Right lobe of liver (tissue), 4 donors: ENCODE results near the gene PPP1R27.

Experiments used
- CTCF ChIP-seq, 4 donors: fragments of 200-600 bp in 3 of 4; fragments of 450-650 bp in 1 of 4; IDR thresholded peaks; one replicate each; pipeline versions ENCODE4 v1.5.1 to v1.8.0; 2016 to 2022; ENCODE audit warnings: antibody characterized with exemption in 4 of 4, mild to moderate bottlenecking in 2 of 4
- POLR2A ChIP-seq: fragments of 450-650 bp; IDR thresholded peaks from one replicate; pipeline ENCODE4 v1.6.1; 2017; ENCODE audit warnings: antibody characterized with exemption, mild to moderate bottlenecking
- donor health status: DM: no; HTN: no; CAD: no.
- donor health status: DM: no; HTN: no; CAD: no.
- donor health status: DM: no; HTN: yes; CAD: no.

- TF ChIP-seq CTCF (IDR thresholded peaks at IDR 0.05) (no peak), POLR2A (no peak)
Measured at GRCh38 chr17:81813371-81813684, 21.5 kb downstream of the PPP1R27 start.
